Measurements from ENCODE around the gene MTREX. TPM values are rescaled to one million over a fixed set of nuclear protein-coding genes. Genes with fewer than 3 reads are reported as not detected.

MTREX gene
- total and polyA plus RNA-seq, 4 donors = 10.0 to 43.8 (median 23.7) TPM

GRCh38 chr5:55363856-55364255 lies 56.1 kb downstream of the MTREX start:
- H3K36me3 ChIP-seq (ENCODE audit: control insufficient read depth in 4 of 4, insufficient read depth in 3 of 4, low read depth in 1 of 4, low read length in 3 of 4) = peaks cover 3 to 20% (median 12%) of the 10 kb centered on the region in 4 donors
- H3K9ac ChIP-seq (ENCODE audit: low read depth in 1 of 2, low read length in 2 of 2) = no peak overlapping the region
- no peak for DNase-seq (ENCODE audit: low spot score)
- 91% methylated on average over 3 of the region's 3 CpGs for WGBS
- no peaks in the 10 kb centered on the region for H3K27me3 ChIP-seq (ENCODE audit: control insufficient read depth in 4 of 4, insufficient read depth in 4 of 4, low read length in 3 of 4)
- no peak overlapping the region for H3K4me3 ChIP-seq (ENCODE audit: low read depth in 1 of 3, low read length in 3 of 3)
- H3K4me1 ChIP-seq (ENCODE audit: control insufficient read depth in 4 of 4, insufficient read depth in 4 of 4, low read length in 3 of 4) = peaks cover 0 to 19% (median 8%) of the 10 kb centered on the region in 4 donors
- no peak overlapping the region for H3K27ac ChIP-seq (ENCODE audit: low read depth in 1 of 2, low read length in 2 of 2)
- no peak for TF ChIP-seq HNF4A (conservative IDR thresholded peaks at IDR 0.05)
- no peak for TF ChIP-seq SP1 (IDR thresholded peaks at IDR 0.05)
- no peak for TF ChIP-seq ATF3 (IDR thresholded peaks at IDR 0.05)
- no peak for TF ChIP-seq NR2F2 (IDR thresholded peaks at IDR 0.05)
- no peak for TF ChIP-seq FOXA2 (IDR thresholded peaks at IDR 0.05)
- no peak for TF ChIP-seq ZBTB33 (IDR thresholded peaks at IDR 0.05)
- TF ChIP-seq TAF1 (conservative IDR thresholded peaks at IDR 0.05) = no peak
- TF ChIP-seq RAD21 (IDR thresholded peaks at IDR 0.05) = no peak
- TF ChIP-seq EGR1 (IDR thresholded peaks at IDR 0.05; ENCODE audit: low read depth in 2 of 2) = no peak
- no peak for TF ChIP-seq HNF4G (IDR thresholded peaks at IDR 0.05)
- no peak for TF ChIP-seq MAX (IDR thresholded peaks at IDR 0.05)
- no peak for TF ChIP-seq REST (IDR thresholded peaks at IDR 0.05)
- no peak for TF ChIP-seq FOXA1 (IDR thresholded peaks at IDR 0.05)
- no peak for TF ChIP-seq GABPA (IDR thresholded peaks at IDR 0.05 in 1 of 2, conservative IDR thresholded peaks at IDR 0.05 in 1 of 2)
- no peak for TF ChIP-seq YY1 (IDR thresholded peaks at IDR 0.05)
- no peak for TF ChIP-seq CTCF (IDR thresholded peaks at IDR 0.05; ENCODE audit: low read depth, low read length, missing input control)
- no peak for TF ChIP-seq RXRA (IDR thresholded peaks at IDR 0.05)
- no peaks in the 10 kb centered on the region for H3K9me3 ChIP-seq (ENCODE audit: control insufficient read depth in 4 of 4, low read length in 3 of 4)

All from liver (tissue), 9 donors.